ENCODE results near the gene KDM4C.

KDM4C gene

GRCh38 chr9:6961845-6962522, 204.2 kb downstream of the KDM4C start:
- no peak for TF ChIP-seq CTCF (conservative IDR thresholded peaks at IDR 0.05; ENCODE audit: low read depth, low read length)
- Histone ChIP-seq H3K4me3 (IDR thresholded peaks at IDR 0.05; ENCODE audit: insufficient read depth, low read depth, low read length) (no peak overlapping the region), H3K9ac (no peak overlapping the region), H3K27me3 (ENCODE audit: insufficient read depth, low read depth) (no peaks in the 10 kb centered on the region), H3K79me2 (ENCODE audit: insufficient read depth, low read depth) (no peaks in the 10 kb centered on the region), H3K36me3 (ENCODE audit: insufficient read depth) (no peaks in the 10 kb centered on the region), H4K20me1 (ENCODE audit: insufficient read depth) (no peaks in the 10 kb centered on the region), H3K4me1 (ENCODE audit: low read depth, poor library complexity, severe bottlenecking) (peaks cover 9% of the 10 kb centered on the region), H2AFZ (ENCODE audit: low read depth) (no peak overlapping the region), H3K27ac (no peak overlapping the region), H3K4me2 (no peak overlapping the region)

- Histone ChIP-seq H4K20me1 (ENCODE audit: insufficient read depth) (no peaks in the 10 kb centered on the region), H3K9ac (no peak overlapping the region), H2AFZ (ENCODE audit: low read depth) (no peak overlapping the region), H3K4me3 (IDR thresholded peaks at IDR 0.05; ENCODE audit: insufficient read depth, low read depth, low read length) (no peak overlapping the region), H3K4me1 (ENCODE audit: low read depth, poor library complexity, severe bottlenecking) (peaks cover 31% of the 10 kb centered on the region), H3K27ac (no peak overlapping the region), H3K4me2 (no peak overlapping the region; the same call in 1 of the 2 replicates), H3K27me3 (ENCODE audit: insufficient read depth, low read depth) (no peaks in the 10 kb centered on the region), H3K79me2 (ENCODE audit: insufficient read depth, low read depth) (no peaks in the 10 kb centered on the region), H3K36me3 (ENCODE audit: insufficient read depth) (no peaks in the 10 kb centered on the region)
- TF ChIP-seq CTCF (conservative IDR thresholded peaks at IDR 0.05; ENCODE audit: low read depth, low read length) = no peak
Measured at GRCh38 chr9:6965566-6965965, 207.8 kb downstream of the KDM4C start.

- H3K9ac ChIP-seq = no peak overlapping the region
- H3K27me3 ChIP-seq (ENCODE audit: insufficient read depth, low read depth) = no peaks in the 10 kb centered on the region
- H3K27ac ChIP-seq = no peak overlapping the region; the same call in 1 of the 2 replicates
- no peak for TF ChIP-seq CTCF (conservative IDR thresholded peaks at IDR 0.05; ENCODE audit: low read depth, low read length)
- peaks cover 39% of the 10 kb centered on the region for H3K4me1 ChIP-seq (ENCODE audit: low read depth, poor library complexity, severe bottlenecking)
- no peaks in the 10 kb centered on the region for H3K79me2 ChIP-seq (ENCODE audit: insufficient read depth, low read depth)
- H3K4me2 ChIP-seq = peak overlapping the region; percentile 9; the same call in 1 of the 2 replicates
- no peaks in the 10 kb centered on the region for H4K20me1 ChIP-seq (ENCODE audit: insufficient read depth)
- no peak overlapping the region for H2AFZ ChIP-seq (ENCODE audit: low read depth)
- H3K36me3 ChIP-seq (ENCODE audit: insufficient read depth) = no peaks in the 10 kb centered on the region
- H3K4me3 ChIP-seq (IDR thresholded peaks at IDR 0.05; ENCODE audit: insufficient read depth, low read depth, low read length) = no peak overlapping the region
Measured at GRCh38 chr9:6968271-6968670, 210.5 kb downstream of the KDM4C start.

GRCh38 chr9:6969805-6970204, 212.0 kb downstream of the KDM4C start:
- no peak overlapping the region for H3K4me3 ChIP-seq (IDR thresholded peaks at IDR 0.05; ENCODE audit: insufficient read depth, low read depth, low read length)
- no peak for TF ChIP-seq CTCF (conservative IDR thresholded peaks at IDR 0.05; ENCODE audit: low read depth, low read length)
- H3K27me3 ChIP-seq (ENCODE audit: insufficient read depth, low read depth) = no peaks in the 10 kb centered on the region
- H3K9ac ChIP-seq = no peak overlapping the region
- H3K4me1 ChIP-seq (ENCODE audit: low read depth, poor library complexity, severe bottlenecking) = peaks cover 49% of the 10 kb centered on the region
- no peak overlapping the region for H3K4me2 ChIP-seq
- no peaks in the 10 kb centered on the region for H4K20me1 ChIP-seq (ENCODE audit: insufficient read depth)
- no peak overlapping the region for H2AFZ ChIP-seq (ENCODE audit: low read depth)
- no peaks in the 10 kb centered on the region for H3K79me2 ChIP-seq (ENCODE audit: insufficient read depth, low read depth)
- no peak overlapping the region for H3K27ac ChIP-seq
- no peaks in the 10 kb centered on the region for H3K36me3 ChIP-seq (ENCODE audit: insufficient read depth)

All from KMS-11 (cell line).